22Rv1 (cell line): ENCODE results near the gene CEP131.

Experiments
- ZFX ChIP-seq: fragments of 450-650 bp; IDR thresholded peaks from 2 replicates; pipeline ENCODE4 v1.6.1; 2017; ENCODE audit warnings: antibody characterized with exemption, borderline replicate concordance
- TF ChIP-seq, protein P1 (sequence below): fragments of 450-650 bp; IDR thresholded peaks from 2 replicates; pipeline ENCODE4 v1.5.1; 2017; ENCODE audit warnings: mild to moderate bottlenecking

DNA sequence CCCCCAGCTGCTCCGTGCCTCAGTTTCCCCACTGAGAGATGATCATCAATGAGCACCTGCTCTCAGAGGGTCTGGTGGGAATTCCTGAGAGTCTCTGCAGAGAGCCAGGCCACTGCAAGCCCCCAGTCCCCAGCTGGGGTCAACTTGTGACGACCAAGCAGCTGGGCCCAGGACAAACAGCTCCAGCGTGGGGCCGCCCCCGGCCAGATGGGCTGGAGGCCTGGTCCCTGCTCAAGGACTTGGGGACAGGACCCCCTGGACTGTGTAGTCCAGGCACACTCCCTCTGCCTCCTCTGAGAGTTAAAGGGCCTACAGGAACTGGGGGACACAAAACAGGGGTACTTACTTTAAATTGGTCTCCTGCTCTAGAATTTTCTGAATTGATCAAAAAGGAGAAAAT lies 40.2 kb downstream of the CEP131 start:
- TF ChIP-seq, protein P1, sequence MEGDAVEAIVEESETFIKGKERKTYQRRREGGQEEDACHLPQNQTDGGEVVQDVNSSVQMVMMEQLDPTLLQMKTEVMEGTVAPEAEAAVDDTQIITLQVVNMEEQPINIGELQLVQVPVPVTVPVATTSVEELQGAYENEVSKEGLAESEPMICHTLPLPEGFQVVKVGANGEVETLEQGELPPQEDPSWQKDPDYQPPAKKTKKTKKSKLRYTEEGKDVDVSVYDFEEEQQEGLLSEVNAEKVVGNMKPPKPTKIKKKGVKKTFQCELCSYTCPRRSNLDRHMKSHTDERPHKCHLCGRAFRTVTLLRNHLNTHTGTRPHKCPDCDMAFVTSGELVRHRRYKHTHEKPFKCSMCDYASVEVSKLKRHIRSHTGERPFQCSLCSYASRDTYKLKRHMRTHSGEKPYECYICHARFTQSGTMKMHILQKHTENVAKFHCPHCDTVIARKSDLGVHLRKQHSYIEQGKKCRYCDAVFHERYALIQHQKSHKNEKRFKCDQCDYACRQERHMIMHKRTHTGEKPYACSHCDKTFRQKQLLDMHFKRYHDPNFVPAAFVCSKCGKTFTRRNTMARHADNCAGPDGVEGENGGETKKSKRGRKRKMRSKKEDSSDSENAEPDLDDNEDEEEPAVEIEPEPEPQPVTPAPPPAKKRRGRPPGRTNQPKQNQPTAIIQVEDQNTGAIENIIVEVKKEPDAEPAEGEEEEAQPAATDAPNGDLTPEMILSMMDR = no peak
- TF ChIP-seq ZFX = no peak
